NCI-H774 (cell line): ENCODE results near the gene PRSS16.

ENCODE experiments used
- DNase-seq: peaks from one replicate; lab custom pipeline; 2025; lab: John Stamatoyannopoulos, UW

Gene PRSS16

DNA sequence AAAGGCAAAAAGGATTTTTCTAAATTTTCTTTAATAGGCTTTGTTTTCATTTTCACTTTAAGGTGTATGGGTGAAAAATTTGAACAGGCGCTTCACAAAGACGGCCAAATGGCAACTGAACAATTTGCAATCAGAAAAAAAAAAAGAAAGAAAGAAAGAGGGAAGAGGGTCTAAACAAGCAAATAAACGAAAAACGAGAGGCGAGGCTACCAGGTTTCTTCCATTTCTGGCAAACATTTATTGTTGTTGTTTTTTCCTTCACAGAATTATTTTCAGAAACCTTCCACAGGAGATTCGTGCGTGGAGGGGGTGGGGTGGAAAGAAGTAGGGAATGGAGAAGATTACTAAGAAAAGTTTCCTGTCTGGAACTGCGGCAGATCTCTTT, 40.2 kb downstream of the PRSS16 start:
- no peak for DNase-seq

DNA sequence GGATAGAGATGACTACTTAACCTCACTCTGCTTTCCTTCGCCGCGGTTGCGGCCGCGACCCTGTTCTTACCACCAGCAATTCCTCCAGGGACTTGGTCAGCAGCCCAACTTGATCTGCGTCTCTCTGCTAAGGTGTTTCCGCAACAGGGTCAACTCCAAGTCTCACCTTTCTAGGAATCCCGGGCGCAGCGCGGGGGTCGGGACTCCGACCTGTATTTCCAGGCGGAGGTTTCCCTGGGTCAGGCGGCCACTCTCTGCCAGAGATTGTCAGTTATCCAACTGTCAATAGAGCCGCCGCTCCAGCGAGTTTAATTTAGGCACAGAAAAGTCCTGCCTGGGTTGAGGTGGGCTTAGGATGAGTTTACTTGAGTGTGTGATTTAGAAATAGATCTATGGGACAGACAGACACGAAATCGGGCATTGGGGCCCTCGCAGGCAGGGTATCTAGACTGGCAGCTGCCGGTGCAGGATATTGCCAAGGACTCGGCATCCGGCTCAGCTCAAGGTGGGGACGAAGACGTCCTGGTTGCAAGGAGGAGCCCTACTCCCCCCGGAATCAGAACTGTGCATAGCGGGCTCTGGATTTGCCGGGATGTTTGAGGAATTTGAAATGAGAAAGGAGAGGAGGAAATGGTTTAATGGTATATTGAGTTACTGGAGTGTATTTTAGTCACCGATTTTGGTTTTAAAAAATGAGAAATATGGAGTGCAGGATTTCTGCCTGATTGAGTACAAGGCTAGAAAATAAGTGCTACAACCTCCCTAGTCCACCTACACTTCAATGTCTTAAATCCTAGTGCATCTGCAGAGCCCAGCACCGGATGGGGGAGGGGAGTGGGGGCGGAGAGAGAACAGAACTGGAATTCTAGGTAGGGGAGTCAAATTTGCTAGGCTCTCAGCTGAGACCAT, 40.9 kb downstream of the PRSS16 start:
- no peak for DNase-seq

DNA sequence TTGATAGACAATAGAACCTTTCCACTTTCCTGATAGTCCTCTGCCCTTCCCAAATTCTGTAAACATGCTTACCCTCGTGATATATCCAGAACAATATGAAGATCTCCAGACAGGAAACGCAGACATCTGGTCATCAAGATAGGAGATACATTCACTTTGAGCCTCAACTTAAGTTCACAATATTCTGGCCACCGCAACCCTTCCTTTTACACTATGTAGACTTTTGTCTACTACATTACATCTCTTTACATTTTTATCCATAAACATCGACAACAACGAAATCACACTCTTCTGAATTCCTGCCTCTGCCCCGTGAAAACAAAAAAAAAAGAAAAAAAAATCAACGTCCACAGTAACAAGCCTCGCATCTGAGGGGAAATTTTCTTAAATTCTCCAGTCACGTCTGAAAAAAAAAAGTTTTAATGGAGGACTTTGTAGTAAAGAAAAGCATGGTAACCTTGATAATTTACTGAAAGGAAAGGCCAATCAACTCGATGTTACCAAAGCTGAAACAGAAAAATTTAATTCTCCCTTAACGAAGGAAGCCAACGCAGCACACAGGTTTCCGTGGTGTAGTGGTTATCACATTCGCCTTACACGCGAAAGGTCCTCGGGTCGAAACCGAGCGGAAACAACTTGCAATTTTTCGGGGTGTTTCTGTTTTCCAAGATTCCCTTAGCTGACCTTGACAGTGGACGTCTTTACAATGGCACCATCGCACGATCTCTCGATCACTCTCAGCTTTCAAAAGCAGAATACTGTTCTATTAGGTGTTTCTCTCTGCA, 42.8 kb downstream of the PRSS16 start:
- DNase-seq: peak; percentile 49

DNA sequence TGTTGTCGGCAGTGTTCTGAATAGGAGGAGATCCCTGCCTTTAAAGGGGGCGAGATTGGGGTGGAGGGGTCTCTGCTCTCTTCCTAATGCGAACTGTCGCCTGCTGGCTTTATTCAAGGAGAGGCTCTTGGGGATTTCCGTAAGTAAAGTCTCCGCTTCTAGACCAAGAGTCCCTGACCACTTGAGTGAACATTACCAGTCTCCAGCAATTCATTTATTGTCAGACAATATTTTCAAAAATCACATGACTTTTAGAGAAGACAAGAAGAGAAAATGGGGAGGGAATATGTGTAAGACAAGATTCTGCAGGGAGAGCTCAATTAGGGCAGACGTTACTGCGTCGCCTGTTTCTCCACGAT, 43.3 kb downstream of the PRSS16 start:
- DNase-seq: no peak

DNA sequence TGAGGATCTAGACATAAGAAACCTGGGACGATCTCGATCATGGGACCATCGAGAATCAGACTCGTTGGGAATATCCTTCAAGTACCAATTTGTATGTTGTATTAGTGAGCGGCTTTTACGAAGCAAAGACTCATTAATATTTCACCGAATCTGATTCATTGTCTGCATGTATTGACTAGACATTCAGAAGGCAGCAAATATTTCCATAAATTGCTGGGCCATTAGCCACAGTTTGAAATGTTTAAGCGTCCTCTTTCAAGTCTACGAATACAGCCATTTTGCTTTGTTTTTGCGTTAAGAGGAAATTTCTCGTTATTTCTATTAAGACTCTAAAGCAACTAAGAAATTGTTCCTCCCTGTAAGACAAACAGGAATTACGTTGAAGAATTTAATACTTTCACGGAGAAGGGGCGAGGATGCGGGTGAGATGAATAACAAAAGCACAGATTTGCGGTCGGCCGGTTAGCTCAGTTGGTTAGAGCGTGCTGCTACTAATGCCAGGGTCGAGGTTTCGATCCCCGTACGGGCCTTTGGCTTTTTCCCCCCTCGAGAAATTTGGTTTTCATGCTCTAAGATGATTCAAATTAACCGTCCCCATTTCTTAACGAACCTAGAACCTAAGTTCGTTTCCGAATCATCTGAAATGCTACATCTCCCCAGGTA, 46.1 kb downstream of the PRSS16 start:
- DNase-seq: peak; percentile 48

DNA sequence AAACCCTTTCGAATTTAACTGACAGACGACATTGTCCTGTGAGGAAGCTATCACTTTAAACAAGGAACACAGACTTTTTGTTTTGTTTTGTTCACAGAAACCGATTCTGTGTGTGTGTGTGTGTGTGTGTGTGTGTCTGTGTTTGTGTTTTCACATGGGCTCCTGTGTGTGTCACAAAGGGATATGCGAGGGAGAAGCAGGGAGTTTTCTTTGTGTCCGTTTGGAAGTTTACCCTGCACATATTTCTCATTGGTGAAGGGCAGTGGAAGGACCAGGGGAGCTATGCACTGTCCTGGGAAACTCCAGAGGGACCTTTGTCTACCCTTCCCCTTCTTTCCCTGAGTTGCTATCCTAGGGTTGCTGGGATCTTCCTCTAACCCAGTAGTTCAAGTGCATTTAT, 46.9 kb downstream of the PRSS16 start:
- no peak for DNase-seq

DNA sequence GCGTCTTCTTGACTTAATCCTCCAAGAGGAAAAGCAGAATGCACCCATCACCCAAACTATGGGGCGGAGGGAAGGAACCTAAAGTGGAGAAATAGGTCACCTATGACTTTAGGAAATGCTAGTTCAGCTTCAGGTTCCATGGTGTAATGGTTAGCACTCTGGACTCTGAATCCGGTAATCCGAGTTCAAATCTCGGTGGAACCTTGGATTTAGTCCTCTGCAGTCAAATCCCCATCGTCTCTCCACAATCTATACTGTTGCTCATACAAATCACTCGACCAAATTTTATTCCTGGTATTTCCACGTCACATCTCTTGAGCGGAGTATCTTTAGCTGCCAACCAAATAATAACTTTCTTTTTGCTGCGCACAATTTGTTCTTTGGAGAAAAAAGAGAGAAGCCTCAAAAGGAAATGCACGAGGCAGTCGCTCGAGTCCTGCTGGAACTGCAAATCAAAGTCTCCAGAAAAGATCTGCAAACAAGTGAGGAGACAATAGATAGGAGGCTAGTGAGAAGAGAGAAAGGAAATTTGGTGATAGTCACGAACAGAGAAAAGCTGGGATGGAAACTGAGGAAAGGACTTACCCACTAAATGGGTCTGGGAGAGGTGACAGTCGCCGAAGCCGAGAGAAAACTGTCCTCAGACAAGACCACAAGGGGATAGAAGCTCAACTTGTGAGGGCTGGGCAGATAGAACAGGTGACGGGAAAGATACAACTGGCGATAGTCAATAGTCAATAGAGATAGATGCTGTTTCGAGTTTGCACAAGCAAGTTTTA, 48.0 kb downstream of the PRSS16 start:
- DNase-seq: peak; percentile 73

DNA sequence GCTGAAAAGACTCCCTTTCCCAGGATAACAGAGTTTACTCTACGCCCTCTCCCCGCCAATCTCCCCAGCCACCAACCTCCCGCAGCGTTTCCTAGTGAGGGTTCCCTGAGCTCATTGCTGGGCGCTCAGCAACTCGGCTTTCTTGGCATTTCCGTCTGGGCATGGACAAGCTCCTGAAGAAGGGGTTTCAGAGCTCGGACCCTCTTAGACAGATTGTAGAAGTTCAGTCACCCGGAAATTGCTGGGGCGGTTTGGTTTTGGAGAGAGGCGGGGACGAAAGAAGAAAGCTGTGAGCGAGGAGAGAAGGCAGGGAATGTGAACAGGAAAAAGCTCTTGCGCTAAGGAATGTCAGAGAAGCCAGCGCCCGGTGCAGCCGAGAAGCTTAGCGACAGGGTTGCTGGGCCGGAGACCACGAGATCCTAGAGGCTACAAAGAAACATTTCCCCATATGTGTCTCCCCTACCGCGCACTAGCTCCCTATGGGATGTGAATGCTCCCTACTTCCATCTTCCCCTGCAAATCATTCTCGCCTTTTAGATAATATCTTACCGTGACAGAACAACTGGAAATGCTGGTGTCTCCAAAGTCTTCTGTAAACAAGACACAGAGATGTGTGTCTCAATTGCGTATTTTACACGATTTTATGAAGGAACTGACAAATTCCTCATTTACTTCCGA, 48.7 kb downstream of the PRSS16 start:
- no peak for DNase-seq

DNA sequence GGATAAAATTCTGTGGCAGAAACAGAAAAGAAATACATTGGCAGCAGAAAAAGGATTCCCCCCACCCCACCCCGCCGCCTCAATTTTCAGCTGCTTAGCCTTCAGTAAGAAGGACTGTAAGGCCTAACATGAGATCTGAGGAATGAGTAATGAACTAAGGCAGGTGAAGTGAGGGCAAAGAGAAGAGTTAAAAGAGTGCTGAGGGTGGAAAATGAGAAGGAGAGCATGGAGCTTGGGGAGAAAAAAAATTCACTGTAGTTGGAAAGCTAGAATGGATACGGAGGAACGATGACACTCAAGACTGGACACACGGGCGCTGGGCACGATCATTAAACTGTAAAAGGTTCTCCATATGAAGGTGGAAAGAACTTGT, 50.0 kb downstream of the PRSS16 start:
- DNase-seq: no peak

DNA sequence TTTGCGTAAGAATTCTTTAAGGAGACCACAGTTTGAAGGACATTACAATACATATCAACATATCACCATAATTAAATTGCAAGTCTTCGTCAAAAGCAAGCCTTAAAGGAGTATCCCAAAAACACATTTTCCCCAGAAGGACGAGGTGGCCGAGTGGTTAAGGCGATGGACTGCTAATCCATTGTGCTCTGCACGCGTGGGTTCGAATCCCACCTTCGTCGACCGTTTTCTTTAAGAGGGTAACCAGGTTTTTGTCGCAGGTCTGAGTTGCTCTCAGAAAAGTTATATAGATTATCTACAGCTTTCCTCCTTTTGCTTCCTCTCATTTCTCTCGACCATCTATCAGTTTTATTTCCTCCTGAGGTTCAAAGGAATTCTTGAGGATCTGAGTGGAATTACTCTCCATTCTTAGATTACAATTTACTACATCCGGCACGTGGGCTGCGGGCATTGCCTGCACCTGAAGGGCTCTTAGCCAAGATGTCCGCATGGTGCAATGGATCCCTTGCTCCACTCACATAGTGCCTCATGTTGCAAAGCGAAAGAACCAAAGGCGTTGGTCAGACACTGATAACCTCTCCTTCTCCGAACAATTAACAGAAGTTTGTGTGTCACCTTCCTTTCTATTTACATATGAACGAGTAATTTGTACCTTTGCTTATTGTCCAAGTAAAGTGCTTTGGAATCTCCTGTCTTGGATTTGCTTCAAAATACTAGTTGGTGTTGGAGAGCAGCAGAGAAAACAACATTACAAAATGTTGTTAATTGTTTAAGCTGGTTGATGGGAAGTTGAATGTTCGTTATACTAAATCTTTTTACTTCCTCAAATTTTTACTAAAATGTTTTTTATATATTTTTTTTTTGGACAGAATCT, 50.6 kb downstream of the PRSS16 start:
- no peak for DNase-seq

DNA sequence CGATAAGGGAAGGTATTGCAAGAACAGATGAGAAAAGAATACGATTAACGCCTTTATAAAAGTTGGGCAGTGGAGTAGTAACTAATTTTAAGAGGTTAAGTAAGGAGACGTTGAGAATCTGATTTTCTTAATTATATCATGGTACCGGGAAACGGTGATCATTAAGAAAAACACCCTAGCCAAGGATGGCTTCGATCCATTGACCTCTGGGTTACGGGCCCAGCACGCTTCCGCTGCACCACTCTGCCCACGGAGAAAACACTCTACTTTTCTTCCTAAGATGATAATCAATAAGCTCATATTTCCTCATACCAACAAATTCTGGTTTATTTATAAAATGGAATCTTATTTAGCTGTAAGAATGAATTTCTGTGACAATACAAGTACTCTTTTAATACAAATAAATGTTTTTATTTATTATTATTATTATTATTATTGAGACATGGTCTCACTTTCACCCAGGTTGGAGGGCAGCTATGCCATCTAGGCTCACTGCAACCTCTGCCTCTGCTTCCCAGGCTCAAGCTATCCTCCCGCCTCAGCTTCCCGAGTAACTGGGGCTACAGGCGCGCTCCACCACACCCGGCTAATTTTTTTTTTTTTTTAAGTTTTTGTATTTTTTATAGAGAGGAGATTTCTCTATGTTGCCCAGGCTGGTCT, 56.2 kb downstream of the PRSS16 start:
- DNase-seq: no peak
